Islet precursor cell (in vitro differentiated cells): ENCODE data around the gene CA11.

ENCODE experiments used
- DNase-seq: peaks from one replicate; pipeline ENCODE4 v3.0.0-alpha.2; 2018

Gene CA11

DNA sequence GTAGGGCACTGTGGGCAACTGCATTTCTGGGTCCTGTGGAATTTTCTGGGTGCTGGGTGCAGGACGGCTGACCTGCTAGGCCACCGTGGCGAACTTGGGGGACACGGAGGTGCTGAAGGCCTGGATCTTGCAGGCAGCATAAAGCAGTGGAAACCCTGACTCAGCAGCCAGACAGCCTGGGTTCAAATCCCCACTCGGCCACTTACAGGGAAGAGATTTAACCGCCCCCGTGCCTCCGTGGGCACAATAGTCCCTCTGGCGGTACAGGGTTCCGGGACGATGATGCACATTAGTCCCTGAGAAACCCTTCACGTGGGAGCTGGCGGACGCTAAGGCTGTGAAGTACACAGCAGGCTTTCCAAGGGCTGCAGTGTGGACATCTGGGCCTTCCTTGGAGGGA lies 34.1 kb downstream of the CA11 start:
- DNase-seq = no peak

DNA sequence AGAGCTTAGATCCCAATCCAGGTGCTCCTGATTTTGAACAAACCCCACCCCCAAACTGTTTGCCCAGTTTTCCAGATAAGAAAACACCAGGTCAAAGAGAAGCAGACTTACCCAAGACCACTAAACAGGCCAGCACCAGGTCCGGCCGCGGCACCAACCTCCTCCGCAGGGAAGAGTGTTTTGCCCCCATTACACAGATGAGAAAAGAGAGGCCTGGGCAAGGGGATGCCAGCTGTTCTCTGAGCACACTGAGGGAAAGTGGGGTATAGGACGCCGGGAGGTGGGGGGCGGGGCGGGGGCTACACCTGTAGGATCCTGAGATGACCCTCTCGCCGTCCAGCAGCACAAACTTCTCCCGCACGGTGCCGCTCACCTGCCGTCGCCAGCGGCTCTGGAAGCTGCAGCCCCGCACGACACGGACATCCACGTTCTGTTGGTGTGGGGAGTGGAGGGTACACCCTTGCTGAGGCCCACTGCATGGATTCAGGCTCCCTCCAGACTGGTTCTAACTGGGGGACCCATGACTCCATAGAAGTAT lies 36.3 kb downstream of the CA11 start:
- no peak for DNase-seq

DNA sequence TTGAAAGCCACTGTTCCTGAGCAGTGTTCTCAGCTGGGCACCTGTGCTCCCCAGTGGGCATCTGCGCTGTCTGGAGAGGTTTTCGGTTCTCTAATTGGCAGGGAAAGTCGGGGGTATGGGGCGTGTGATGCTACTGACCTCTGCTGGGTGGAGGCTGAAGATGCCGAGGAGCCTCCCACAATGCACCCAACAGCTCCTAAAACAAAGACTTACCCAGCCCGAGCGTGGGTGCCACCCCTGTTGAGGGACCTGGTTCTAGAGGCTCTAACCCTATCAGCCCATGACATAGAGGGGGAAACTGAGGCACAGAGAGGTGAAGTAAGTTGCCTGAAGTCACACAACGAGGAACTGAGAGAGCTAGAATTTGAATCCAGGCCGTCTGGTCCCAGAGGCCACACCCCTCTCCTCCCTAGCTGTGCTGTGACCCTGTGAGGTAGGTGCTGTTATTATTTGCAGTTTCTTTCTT lies 37.2 kb downstream of the CA11 start:
- peak; percentile 70 for DNase-seq

DNA sequence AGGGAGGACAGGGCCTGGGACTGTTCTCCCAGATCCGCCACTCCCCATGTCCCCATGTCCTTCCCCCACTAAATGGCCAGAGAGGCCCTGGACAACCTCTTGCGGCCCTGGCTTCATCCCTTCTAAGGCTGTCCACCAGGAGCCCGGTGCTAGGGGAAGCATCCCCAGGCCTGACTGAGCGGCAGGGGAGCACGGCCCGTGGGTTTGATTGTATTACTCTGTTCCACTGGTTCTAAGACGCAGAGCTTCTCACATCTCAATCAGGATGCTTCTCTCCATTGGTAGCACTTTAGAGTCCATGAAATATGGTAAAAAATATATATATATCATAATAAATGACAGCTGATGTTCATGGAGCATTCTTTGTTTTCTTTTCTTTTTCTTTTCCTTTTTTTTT lies 38.6 kb downstream of the CA11 start:
- DNase-seq = no peak

DNA sequence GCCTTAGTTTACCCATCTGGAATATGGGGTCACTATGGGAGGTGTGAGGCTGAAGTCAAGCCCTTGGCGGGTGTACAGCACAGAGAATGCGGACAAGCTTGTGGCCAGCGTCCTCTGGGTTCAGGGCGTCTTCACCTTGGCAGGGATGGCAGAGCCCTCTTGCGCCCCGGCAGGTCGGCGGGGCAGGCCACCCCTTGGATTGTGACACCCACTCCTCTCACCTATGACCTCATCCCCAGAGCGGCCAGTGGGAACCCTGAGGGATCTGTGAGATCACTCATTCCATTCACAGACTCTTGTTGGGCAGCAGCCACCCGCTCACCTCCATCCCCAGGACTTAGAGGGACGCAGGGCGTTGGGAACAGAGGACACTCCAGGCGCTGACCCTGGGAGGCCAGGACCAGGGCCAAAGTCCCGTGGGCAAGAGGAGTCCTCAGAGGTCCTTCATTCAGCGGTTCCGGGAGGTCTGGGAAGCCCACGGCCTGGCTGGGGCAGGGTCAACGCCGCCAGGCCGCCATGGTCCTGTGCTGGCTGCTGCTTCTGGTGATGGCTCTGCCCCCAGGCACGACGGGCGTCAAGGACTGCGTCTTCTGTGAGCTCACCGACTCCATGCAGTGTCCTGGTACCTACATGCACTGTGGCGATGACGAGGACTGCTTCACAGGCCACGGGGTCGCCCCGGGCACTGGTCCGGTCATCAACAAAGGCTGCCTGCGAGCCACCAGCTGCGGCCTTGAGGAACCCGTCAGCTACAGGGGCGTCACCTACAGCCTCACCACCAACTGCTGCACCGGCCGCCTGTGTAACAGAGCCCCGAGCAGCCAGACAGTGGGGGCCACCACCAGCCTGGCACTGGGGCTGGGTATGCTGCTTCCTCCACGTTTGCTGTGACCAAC lies 39.3 kb downstream of the CA11 start, which contains the start of gene SPACA4:
SPACA4 (plus strand) TSS at position 280 of the 896 bp plus-strand sequence; CDS start at position 517, 237 bp downstream.
- DNase-seq = no peak

DNA sequence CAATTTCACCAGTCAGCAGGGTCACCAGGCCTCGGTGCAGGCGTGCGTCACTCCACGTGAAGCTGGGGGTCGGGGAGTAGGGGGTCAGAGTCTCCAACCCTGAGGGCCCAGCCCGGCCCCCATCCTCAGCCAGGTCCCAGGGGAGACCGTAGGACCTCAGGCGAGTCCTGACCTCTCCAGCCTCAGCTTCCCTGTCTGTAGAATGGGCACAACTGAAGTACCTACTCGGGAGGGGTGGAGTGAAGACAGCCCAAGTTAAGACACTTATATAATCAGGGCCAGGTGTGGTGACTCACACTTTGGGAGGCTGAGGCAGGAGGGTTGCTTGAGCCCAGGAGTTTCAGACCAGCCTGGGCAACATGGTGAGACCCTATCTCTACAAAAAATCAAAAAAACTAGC lies 42.1 kb downstream of the CA11 start:
- no peak for DNase-seq

DNA sequence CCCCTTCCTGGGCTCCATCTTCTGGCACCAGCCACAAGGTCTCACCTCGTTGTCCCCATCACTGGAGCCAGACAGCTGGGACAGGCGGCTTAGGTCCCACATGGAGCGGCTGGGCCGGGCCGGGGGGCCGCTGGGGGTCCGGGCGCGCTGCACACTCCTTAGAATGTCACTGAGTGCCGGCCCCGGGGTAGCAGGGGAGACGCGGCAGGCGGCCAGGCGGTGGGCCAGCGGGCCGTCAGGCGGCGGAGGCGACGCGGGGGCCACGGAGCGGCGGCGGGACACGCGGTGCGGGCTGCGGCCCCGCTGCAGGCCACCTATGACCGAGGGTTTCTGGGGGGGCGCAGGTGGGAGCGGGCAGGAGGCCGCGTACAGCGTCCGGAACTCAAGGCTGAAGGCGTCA lies 42.5 kb downstream of the CA11 start:
- no peak for DNase-seq

DNA sequence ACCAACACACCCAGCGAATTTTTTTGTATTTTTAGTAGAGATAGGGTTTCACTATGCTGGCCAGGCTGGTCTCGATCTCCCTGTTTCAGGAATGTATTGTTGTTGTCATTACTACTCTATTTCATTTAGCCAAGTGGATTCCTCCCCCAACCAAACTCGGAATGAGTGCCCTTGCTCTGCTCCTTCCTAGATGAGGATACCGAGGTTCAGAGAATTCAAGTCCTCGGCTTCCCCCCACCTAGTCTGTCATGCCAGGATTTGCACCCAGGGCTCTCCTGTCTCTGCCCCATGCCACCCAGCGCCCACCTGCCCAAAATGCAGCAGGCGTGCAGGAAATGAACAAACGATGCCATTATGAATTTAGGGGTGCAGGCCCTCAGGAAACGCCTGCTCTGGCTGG lies 43.0 kb downstream of the CA11 start:
- no peak for DNase-seq

DNA sequence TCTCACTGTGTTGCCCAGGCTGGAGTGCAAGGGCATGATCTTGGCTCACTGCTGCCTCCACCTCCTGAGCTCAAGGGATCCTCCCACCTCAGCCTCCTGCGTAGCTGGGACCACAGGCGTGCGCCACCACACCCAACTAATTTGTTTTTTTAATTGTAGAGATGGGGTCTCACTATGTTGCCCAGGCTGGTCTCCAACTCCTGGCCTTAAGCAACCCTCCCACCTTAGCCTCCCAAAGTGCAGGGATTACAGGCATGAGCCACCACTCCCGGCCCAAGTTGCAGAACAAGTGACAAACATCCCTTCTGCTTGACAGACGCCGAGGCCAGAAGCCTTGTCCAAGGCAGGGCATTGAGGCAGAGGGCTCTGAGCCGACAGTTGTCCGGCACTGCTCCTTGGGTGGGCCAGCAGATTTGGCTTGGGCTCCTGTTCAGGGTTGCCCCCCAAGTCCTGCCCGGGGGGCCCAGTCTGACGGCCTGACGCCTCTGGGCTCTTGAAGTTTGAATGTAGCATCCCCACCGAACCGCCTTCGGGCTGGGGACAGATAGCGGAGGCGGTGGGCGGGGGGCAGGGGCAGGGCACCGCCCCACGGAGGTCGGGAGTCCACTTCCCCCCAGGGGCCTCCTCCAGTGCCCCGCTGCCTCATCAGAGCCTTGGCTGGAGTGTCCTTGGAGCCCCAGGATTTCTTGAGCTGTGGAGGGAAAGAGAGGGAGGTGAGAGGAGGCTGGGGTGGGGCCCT lies 45.1 kb downstream of the CA11 start:
- no peak for DNase-seq

DNA sequence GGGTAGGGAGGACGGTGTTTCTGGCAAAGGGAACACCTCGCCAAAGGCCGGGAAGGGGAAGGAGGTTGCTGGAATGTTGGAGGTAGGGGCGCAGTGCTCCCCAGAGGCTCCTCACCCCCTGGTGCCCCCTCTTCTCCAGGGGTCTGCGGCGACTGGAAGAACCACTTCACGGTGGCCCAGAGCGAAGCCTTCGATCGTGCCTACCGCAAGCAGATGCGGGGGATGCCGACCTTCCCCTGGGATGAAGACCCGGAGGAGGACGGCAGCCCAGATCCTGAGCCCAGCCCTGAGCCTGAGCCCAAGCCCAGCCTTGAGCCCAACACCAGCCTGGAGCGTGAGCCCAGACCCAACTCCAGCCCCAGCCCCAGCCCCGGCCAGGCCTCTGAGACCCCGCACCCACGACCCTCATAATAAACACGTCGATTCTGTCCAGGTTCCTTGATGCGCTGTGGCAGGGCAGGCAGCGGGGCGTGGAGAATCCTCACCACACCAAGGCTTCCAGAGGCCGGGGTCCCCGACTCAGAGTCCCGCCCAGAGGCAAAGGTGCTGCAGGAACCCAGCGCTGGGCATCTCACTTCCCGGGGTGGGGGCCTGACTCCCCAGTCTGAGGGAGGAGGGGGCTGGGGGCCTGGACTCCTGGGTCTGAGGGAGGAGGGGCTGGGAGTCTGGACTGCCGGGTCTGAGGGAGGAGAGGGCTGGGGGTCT lies 46.8 kb downstream of the CA11 start:
- no peak for DNase-seq

DNA sequence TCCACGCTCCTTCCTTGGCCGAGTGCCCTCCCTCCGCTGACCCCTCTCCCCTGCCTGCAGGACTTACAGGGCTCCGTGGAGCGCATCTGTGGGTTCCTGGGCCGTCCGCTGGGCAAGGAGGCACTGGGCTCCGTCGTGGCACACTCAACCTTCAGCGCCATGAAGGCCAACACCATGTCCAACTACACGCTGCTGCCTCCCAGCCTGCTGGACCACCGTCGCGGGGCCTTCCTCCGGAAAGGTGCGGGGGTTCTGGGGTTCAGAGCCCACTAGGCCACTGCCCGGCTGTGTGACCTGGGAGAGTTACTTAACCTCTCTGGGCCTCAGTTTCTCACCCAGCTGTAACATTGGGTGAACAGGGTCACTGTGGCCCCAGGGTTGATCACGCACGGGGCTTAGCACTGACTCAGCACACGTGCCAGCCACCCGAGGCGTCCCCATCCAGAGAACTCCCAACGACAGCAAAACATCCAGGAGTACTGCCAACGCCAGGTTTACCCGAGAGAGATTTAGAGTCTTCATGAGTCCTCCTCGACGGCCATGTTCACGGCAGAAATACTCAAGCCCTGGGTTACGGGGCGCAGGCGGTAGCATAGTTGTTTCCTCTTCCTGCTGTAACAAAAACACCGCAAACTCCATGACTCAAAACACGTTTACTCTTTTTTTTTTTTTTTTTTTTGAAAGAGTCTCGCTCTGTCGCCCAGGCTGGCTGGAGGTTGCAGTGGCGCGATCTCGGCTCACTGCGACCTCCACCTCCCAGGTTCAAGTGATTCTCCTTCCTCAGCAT lies 49.1 kb downstream of the CA11 start:
- no peak for DNase-seq

DNA sequence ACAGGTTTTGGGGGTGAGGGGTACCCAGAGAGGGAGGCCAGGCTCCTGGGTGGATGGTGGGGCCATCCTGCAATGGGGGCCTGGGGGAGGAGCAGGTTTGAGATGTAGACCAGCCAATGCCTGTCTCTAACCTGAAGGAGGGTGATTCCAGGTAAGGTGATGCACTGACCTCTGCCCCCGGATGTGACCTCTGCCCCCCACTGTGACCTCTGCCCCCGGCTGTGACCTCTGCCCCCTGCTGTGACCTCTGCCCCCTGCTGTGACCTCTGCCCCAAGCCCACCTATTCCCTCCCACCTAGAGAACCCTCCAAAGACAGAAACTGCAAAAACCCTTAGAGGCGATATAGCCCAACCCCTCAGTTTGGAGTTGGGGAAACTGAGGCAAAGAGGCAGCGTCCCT lies 49.8 kb downstream of the CA11 start:
- DNase-seq = no peak

DNA sequence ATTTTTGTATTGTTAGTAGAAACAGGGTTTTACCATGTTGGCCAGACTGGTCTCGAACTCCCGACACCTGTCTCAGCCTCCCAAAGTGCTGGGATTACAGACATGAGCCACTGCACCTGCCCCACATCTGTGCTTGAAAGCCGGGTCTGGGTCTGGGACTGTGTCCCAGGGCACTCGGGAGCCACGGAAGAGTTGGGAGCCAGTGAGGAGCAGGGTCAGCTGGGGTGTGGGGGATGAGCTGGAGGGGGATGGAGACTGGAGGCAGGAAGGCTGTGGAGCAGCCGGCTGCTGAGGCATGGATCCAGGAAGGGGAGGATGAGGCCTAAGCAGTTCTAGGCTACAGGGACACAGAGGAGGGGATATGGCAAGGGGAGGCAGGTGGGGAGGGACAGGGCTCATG lies 50.2 kb downstream of the CA11 start:
- DNase-seq = no peak

DNA sequence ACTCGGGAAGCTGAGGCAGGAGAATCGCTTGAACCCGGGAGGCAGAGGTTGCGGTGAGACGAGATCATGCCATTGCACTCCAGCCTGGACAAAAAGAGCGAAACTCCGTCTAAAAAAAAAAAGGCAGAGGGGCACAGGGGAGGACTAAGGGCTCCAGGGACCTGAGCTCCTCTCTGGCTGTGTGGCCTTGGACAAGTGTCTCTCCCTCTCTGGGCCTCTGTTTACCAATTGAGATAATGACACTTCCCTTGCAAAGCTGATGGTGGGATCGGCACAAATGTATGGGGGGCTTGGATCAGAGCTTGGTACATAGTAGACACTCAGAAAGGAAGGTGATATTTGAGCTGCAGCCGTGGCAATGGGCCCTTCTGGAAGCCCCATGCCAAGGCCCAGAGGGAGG lies 50.8 kb downstream of the CA11 start:
- DNase-seq = no peak

DNA sequence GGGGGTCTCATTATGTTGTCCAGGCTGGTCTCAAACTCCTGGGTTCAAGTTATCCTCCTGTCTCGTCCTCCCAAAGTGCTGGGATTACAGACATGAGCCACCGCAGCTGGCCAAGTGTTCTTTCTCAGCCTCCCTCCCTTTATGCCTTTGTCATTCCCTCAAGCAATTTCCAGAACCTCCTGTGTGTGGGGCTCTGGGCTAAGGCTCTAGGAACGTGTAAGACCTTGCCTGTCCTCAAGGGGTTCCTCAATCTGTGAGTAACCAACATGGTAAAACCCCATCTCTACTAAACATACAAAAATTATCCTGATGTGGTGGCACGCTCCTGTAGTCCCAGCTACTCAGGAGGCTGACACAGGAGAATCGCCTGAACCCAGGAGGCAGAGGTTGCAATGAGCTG lies 55.0 kb downstream of the CA11 start:
- no peak for DNase-seq

DNA sequence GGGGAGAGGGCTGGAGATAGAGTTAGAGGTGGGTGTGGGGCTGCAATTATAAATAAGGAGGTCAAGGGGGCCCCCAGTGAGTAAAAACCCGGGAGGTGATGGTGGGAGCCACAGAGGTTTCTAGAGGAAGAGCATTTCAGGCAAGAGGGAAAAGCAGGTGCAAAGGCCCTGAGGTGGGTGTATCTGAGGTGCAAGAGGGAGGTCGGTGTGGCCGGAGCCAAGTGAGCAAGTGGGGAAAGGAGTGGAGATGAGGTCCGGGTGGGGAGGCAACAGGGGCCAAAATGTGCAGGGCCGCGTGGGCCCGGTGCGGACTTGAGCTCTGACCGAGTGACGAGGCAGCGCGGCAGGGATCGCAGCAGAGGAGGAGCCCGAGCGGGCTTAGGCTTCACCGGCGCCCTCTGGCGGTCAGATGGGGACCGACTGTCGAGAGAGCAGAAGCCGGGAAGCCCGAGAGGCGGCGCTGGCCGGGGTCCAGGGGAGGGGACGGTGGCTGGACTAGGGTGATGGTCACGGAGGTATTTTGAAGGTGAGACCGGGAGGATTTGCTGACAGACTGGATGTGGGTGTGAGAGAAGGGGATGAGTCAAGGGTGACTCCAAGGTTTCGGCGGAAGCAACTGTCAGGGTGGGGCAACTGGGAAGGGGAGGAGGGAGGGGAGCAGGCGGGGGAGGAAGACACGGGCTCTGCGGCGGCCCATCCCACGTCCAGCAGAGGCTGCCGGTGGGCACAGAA lies 57.2 kb downstream of the CA11 start:
- peak; percentile 97 for DNase-seq
